HepG2 (cell line): ENCODE measurements around the gene RPS23. TPM values are rescaled to one million over a fixed set of nuclear protein-coding genes. Genes with fewer than 3 reads are reported as not detected.

ENCODE experiments used
- AHDC1 ChIP-seq: sonication (generic); formaldehyde crosslinking; IDR thresholded peaks from 2 replicates; pipeline ENCODE4 v1.5.1; 2020; ENCODE audit warnings: mild to moderate bottlenecking, missing genetic modification reagents, borderline replicate concordance
- ATF7-NPFF ChIP-seq: sonication (generic); formaldehyde crosslinking; IDR thresholded peaks from 2 replicates; pipeline ENCODE4 v1.8.1; 2023; ENCODE audit warnings: mild to moderate bottlenecking, low read depth, missing genetic modification reagents, moderate library complexity
- BCL6 ChIP-seq: IDR thresholded peaks from 2 replicates; pipeline ENCODE4 v1.6.1; 2016; ENCODE audit warnings: missing genetic modification reagents, missing compliant biosample characterization
- CAMTA2 ChIP-seq: sonication (generic); formaldehyde crosslinking; IDR thresholded peaks from 2 replicates; pipeline ENCODE4 v1.4.0; 2020; ENCODE audit warnings: mild to moderate bottlenecking, missing genetic modification reagents, borderline replicate concordance
- ETV6 ChIP-seq: sonication (generic); formaldehyde crosslinking; conservative IDR thresholded peaks from 2 replicates; pipeline ENCODE4 v1.4.0; 2020; ENCODE audit warnings: missing genetic modification reagents
- HMGXB4 ChIP-seq, 2 experiments: sonication (generic) in 1 of 2; formaldehyde crosslinking in 1 of 2; IDR thresholded peaks; 2 replicates each; pipeline versions ENCODE4 v1.4.0 to v1.6.1; 2018 to 2020; ENCODE audit warnings: missing genetic modification reagents in 2 of 2, borderline replicate concordance in 1 of 2, low read depth in 1 of 2, mild to moderate bottlenecking in 1 of 2, missing biosample characterization in 1 of 2
- NBN ChIP-seq: fragments of 450-650 bp; conservative IDR thresholded peaks from 2 replicates; pipeline ENCODE4 v1.6.1; 2017
- PRDM15 ChIP-seq: sonication (generic); formaldehyde crosslinking; IDR thresholded peaks from 2 replicates; pipeline ENCODE4 v1.4.0; 2020; ENCODE audit warnings: missing genetic modification reagents
- REST ChIP-seq, 2 experiments: IDR thresholded peaks; 2 replicates each; pipeline ENCODE4 v1.6.1; 2011 to 2012; ENCODE audit warnings: low read length in 2 of 2, borderline replicate concordance in 1 of 2, low read depth in 1 of 2, mild to moderate bottlenecking in 1 of 2, moderate library complexity in 1 of 2
- ZNF224 ChIP-seq: sonication (generic); formaldehyde crosslinking; IDR thresholded peaks from 2 replicates; pipeline ENCODE4 v1.5.0; 2020; ENCODE audit warnings: mild to moderate bottlenecking, missing genetic modification reagents
- ZNF550 ChIP-seq: sonication (generic); formaldehyde crosslinking; IDR thresholded peaks from 2 replicates; pipeline ENCODE4 v1.4.0; 2020; ENCODE audit warnings: mild to moderate bottlenecking, missing genetic modification reagents, borderline replicate concordance
- ZNF75D ChIP-seq: sonication (generic); formaldehyde crosslinking; IDR thresholded peaks from 2 replicates; pipeline ENCODE4 v1.8.1; 2023; ENCODE audit warnings: missing genetic modification reagents, mild to moderate bottlenecking, borderline replicate concordance
- polyA plus RNA-seq, 8 experiments: library from polyadenylated mRNA; depleted of rRNA in 3 of 8; stranded (reverse) in 7 of 8; unstranded in 1 of 8; fragments of >200 nt; fragmentation: Illumina TruSeq in 4 of 8; extraction: Trizol in 4 of 8; gene quantifications; 2 replicates each; pipeline versions ENCODE4 v1.2.1 to v1.2.3, GENCODE V29; 2011 to 2016; ENCODE audit warnings: low read depth in 4 of 8, missing spikeins in 1 of 8, mixed read lengths in 1 of 8; ENCODE audit not compliant: insufficient read depth in 1 of 8
- total RNA-seq, 5 experiments: library from RNA; depleted of rRNA; stranded (reverse); fragments of >200 nt; fragmentation: Illumina TruSeq; extraction: Trizol; gene quantifications; 2 replicates each; pipeline ENCODE4 v1.2.3, GENCODE V29; 2016; ENCODE audit warnings: low read depth in 1 of 5

Gene RPS23
- total and polyA plus RNA-seq, 2 of the 13 experiments (the other 11 are each of a cell fraction or from before 2014, with no cell fraction given) = 3,088 to 3,235 TPM

GRCh38 chr5:82277987-82278710 lies at the start of gene RPS23 (continued):
- TF ChIP-seq HMGXB4 (CRISPR knock-in tag; IDR thresholded peaks at IDR 0.05; ENCODE audit: borderline replicate concordance in 1 of 2, low read depth in 1 of 2) = peak; percentile 34 to 86; a peak in 2 of 4 replicates
- TF ChIP-seq ZNF75D (CRISPR knock-in tag) = no peak
- TF ChIP-seq NBN = no peak
- TF ChIP-seq BCL6 = peak; percentile 10; the same call in 1 of the 2 replicates
- no peak for TF ChIP-seq ETV6 (CRISPR knock-in tag)
- peak; percentile 78; the same call in 1 of the 2 replicates for TF ChIP-seq CAMTA2
- TF ChIP-seq ZNF550 (CRISPR knock-in tag) = no peak
- peak in 1 of 2 experiments; percentile 48; a peak in 1 of 4 replicates for TF ChIP-seq REST (IDR thresholded peaks at IDR 0.05; ENCODE audit: borderline replicate concordance in 1 of 2, low read depth in 1 of 2, low read length in 2 of 2)
- TF ChIP-seq ATF7-NPFF (CRISPR knock-in tag) = peak; percentile 67; the same call in 1 of the 2 replicates
- TF ChIP-seq ZNF224 (CRISPR knock-in tag) = peak; percentile 68; the same call in 1 of the 2 replicates
- peak; percentile 66; the same call in 1 of the 2 replicates for TF ChIP-seq PRDM15 (CRISPR knock-in tag)
- TF ChIP-seq AHDC1 (CRISPR knock-in tag) = no peak
